Stimulated activated CD8-positive, alpha-beta memory T cell treated with anti-CD3 and anti-CD28 coated beads, Interleukin-4, amount 100 ng/mL, for 4 hours (primary cell): ENCODE data around the gene ZBED1.
"Not testable (repeated sequence)": the region's sequence is repeated elsewhere in the genome, so short reads cannot be mapped to it uniquely, and the experiment has no call there.

ENCODE experiments used
- DNase-seq, 2 donors: peaks; one replicate each; pipeline ENCODE4 v3.0.0-alpha.2; 2020; ENCODE audit warnings: low read depth in 2 of 2, low spot score in 1 of 2

The ZBED1 gene

GRCh38 chrX:2477313-2477712 lies 23.5 kb downstream of the ZBED1 start:
- not testable (repeated sequence) for DNase-seq

DNA sequence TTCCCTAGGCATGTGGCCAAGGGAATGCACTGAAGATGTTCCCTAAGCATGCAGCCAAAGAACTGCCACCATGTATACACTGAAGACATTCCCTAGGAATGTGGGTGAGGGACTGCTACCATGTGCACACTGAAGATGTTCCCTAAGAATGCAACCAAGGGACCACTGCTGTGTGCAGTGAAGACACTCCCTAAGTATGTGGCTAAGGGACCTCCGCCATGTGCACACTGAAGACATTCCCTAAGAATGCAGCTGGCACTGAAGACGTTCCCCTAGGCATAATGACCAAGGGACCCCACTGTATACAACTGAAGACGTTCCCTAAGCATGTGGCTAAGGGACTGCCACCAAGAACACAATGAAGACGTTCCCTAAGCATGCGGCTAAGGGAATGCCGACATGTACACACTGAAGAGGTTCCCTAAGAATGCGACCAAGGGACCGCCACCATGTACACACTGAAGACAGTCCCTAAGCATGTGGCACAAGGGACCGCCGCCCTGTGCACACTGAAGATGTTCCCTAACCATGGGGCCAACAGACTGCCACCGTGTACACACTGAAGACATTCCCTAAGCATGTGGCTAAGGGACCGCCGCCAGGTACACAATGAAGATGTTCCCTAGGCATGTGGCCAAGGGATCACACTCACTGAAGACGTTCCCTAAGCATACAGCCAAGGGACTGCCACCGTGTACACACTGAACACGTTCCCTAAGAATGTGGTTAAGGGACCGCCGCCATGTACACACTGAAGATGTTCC lies 25.6 kb downstream of the ZBED1 start:
- no peak for DNase-seq

- no peak for DNase-seq
Observed at GRCh38 chrX:2474280-2474962, 26.4 kb downstream of the ZBED1 start.

DNA sequence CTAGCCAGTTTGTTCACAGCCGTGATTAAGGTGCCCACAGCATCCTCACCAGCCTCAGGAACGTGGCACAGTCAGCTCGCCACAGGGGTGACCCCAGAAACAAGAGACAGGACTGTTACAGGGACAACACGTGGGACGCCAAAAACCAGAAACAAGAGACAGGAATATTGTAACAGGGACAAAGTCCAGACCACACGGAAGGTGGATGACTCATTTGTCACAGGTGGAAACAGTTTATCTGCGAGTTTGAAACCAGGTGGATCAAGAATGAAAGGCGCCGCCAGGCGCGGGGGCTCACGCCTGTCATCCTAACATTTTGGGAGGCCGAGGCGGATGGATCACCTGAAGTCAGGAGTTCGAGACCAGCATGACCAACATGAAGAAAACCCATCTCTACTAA lies 27.7 kb downstream of the ZBED1 start:
- not testable (repeated sequence) for DNase-seq

DNA sequence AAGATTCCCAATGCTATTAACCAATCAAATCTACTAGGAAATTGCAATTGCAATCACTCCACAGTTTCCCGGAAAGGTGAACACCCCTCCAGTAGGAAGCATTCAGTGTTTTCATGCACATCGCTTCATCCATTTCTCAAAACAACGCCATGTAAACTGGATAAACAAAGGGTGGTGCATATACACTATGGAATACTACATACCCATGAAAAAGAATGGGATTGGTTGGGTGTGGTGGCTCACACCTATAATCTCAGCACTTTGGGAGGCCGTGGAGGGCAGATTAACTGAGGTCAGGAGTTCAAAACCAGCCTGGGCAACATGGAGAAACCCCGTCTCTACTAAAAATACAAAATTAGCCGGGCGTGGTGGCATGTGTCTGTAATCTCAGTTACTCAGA lies 29.1 kb downstream of the ZBED1 start:
- no peak for DNase-seq

GRCh38 chrX:2471126-2471525 lies 29.6 kb downstream of the ZBED1 start:
- DNase-seq = not testable (repeated sequence)

- DNase-seq = not testable (repeated sequence)
Observed at GRCh38 chrX:2469852-2470251, 30.9 kb downstream of the ZBED1 start.

DNA sequence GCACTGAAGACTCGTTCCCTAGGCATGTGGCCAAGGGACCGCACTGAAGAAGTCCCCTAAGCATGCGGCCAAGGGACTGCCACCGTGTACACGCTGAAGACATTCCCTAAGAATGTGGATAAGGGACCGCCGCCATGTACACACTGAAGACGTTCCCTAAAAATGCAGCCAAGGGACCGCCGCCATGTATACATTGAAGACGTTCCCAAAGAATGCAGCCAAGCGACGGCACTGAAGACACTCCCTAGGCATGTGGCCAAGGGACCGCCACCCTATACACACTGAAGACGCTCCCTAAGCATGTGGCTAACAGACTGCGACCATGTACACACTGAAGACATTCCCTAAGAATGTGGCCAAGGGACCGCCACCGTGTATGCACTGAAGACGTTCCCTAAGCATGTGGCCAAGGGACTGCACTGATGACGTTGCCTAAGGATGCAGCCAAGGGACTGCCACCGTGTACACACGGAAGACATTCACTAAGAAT lies 31.5 kb downstream of the ZBED1 start:
- no peak for DNase-seq

GRCh38 chrX:2468261-2469195 lies 32.2 kb downstream of the ZBED1 start:
- DNase-seq = no peak

DNA sequence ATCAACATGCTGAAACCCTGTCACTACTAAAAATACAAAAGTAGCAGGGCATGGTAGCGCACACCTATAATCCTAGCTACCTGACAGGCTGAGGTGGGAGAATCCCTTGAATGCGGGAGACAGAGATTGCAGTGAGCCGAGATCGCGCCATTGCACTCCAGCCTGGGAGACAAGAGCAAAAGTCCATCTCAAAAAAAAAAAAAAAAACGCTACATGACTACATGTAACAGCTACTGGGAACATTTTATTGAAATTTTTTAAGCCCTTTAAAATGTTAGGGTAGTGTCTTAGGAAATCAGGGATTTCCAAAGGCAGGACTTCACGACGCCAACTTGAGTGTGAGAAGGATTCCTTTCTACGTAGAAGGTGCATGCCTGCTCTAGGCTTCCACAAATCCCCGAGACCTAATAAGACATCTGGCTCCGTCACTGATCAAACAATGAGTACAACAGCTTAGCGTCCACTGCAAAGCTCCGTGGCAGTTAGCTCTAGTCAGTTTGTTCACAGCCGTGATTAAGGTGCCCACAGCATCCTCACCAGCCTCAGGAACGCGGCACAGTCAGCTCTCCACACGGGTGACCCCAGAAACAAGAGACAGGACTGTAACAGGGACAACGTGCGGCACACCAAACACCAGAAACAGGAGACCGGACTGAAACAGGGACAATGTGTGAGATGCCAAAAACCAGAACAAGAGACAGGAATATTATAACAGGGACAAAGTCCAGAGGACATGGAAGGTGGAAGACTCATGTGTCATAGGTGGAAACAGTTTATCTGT lies 33.7 kb downstream of the ZBED1 start:
- DNase-seq = no peak

DNA sequence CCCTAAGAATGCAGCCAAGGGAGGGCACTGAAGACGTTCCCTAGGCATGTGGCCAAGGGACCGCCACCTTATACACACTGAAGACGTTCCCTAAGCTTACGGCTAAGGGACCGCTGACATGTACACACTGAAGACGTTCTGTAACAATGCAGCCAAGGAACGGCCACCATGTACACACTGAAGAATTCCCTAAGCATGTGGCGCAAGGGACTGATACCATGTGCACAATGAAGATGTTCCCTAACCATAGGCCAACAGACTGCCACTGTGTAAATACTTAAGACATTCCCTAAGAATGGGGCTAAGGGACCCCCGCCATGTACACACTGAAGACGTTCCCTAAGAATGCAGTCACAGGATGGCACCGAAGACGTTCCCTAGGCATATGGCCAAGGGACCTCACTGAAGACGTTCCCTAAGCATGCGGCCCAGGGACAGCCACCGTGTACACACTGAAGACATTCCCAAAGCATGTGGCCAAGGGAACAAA lies 36.1 kb downstream of the ZBED1 start:
- no peak for DNase-seq

DNA sequence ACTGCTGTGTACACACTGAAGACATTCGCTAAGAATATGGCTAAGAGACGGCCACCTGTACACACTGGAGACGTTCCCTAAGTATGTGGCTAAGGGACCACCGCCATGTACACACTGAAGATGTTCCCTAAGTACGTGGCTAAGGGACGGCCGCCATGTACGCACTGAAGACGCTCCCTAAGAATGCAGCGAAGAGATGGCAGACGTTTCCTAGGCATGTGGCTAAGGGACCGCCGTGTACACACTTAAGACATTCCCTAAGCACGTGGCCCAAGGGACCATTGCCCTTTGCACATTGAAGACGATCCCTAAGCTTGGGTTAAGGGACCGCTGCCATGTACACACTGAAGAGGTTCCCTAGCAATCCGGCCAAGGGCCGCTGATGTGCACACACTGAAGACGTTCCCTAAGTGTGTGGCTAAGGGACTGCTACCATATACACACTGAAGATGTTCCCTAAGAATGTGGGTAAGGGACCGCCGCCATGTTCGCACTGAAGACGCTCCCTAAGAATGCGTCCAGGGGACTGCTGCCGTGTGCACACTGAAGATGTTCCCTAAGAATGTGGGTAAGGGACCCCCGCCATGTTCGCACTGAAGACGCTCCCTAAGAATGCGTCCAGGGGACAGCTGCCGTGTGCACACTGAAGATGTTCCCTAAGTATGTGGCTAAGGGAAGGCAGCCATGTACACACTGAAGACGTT lies 36.7 kb downstream of the ZBED1 start:
- no peak for DNase-seq

DNA sequence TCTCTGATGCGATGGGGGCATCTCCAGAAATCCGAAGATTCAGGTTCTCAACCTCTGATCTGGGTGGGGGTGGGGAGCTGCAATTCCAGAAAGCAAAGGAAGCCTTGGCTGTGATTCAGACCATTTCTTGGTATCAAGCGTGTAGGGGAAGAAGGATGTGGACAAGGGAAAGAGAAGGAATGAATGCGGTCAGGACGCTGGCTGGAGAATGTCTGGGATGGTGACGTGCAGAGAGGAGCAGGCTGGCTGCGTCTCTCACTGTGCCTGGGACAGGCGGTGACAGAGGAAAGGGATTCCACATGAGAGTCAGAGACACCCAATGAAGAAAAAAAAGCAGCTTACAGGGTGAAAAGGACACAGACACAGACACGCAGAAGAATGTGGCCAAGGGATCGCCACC lies 37.3 kb downstream of the ZBED1 start:
- not testable (repeated sequence) for DNase-seq

DNA sequence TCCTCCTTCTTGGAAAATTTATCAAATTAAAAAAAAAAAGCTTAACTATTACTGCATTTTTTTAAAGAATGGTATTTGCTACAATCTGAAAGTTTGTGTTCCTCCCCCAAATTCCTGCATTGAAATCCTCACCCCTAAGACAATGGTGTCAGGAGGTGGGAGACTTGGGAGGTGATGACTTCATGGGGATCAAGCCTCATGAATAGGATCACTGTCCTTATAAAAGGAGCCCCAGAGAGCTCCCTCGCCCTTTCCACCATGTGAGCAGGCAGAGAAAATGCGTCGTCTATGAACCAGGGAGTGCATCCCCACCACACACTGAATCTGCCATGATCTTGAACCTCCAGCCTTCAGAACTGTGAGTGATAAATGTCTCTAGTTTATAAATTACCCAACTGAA lies 38.0 kb downstream of the ZBED1 start:
- no peak for DNase-seq

DNA sequence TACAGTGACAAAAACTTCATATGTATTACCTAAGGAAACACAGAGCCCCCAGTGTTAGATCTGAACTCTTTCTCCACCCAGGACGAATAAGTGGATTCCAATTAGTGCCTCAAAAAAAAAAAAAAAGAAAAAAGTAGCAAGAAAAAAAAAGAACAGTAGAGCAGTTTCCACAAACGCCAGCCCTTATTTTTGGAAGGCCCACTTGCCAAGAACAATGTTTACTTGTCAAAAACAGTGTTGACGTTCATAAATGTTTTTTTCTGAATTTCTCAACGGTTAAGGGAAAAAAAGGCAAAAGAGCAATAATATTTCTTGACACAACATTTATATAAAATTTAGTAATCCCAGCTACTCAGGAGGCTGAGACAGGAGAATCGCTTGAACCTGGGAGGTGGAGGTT lies 38.7 kb downstream of the ZBED1 start:
- no peak for DNase-seq

DNA sequence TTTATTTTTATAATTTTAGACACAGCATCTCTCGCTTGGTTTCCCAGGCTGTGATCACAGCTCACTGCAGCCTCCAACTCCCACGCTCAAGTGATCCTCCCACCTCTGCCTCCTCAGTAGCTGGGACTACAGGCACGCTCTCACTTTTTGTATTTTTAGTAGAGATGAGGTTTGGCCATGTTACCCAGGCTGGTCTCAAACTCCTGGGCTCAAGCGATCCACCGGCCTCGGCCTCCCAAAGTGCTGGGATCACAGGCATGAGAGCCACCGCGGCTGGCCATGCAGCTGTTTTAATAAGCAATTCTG lies 39.1 kb downstream of the ZBED1 start:
- DNase-seq = no peak

DNA sequence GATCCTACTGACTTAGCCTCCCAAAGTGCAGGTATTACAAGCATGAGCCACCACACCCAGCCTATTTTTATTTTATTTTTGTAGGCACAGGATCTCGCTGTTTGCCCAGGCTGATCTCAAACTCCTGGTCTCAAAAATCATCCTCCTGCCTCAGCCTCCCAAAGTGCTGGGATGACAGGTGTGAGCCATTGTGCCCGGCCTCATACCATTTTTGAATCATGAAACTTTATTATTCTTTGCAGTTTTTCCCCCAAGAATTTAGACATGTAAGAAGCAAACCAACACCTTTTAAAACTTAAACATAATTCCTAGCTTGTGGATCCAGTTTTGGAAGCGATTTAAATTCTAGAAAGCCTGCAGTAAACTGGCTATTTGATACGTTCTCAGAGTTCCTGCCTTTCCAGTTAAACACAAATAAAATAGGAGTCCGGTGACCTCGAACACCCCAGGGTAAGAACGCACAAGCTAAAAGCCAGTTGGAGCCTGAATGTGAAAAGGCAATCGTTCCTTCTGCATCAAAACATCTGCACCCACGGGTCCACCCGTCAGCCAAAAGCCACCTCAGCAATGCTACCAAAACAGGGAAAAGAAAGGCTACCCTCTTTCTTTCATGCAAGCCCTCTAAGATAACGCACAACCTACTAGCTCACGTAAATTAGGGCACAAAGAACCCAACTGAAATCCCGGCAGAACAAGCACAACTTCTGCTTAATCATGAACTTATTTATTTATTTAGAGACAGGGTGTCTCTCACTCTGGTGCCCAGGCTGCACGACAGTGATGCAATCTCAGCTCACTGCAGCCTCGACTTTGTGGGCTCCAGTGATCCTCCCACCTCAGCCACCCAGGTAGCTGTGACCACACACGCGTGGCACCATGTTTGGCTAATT lies 39.7 kb downstream of the ZBED1 start:
- not testable (repeated sequence) for DNase-seq

DNA sequence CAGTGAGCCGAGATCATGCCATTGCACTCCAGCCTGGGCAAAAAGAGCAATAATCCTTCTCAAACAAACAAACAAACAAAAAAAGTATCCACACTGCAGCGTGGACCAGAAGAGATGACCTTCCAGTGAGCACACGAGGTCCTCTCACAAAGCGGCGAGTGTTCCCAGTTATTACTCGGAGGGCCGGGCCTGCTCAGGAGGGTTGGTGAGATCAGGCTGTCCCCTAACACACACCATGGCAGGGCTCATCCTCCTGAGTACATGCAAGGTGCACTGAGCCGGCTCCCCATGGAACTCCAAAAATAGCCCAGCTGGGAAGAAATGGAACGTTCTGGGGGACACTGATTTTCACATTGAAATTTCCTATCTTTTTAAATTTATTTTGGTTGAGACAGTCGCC lies 40.7 kb downstream of the ZBED1 start:
- not testable (repeated sequence) for DNase-seq

DNA sequence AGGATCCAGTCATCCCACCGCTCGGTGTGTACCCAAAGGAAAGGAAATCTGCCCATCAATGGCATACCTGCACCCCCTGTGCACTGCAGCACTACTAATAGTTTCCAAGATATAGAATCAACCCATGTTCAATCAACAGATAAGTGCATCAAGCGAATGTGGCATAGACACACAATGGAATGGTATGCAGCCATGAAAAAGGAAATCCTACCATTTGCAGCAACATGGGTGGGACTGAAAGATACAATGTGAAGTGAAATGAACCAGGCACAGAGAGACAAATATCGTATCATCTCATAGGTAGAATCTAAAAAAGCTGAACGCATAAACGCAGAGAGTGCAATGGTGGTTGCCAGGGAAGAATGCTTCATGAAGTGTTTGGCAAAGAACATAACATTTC lies 42.5 kb downstream of the ZBED1 start:
- no peak for DNase-seq
